Stimulated activated CD8-positive, alpha-beta memory T cell treated with anti-CD3 and anti-CD28 coated beads, Interleukin-15, amount 100 ng/mL, for 4 hours (primary cell): ENCODE results near the gene TMEM201.
"Not testable (repeated sequence)": the region's sequence is repeated elsewhere in the genome, so short reads cannot be mapped to it uniquely, and the experiment has no call there.

Source experiments
- DNase-seq, 2 donors: peaks; one replicate each; pipeline ENCODE4 v3.0.0-alpha.2; 2020; ENCODE audit warnings: low read depth in 2 of 2

The TMEM201 gene

GRCh38 chr1:9621032-9621431 lies 32.3 kb downstream of the TMEM201 start:
- DNase-seq, result no peak

- DNase-seq, result no peak
These were observed 35.4 kb downstream of the TMEM201 start for GRCh38 chr1:9624081-9624480.

- not testable (repeated sequence) for DNase-seq
These were observed 36.3 kb downstream of the TMEM201 start for GRCh38 chr1:9625030-9625429.

- DNase-seq, result no peak
These were observed 37.5 kb downstream of the TMEM201 start for GRCh38 chr1:9626201-9626608.

GRCh38 chr1:9628541-9629444 lies 40.1 kb downstream of the TMEM201 start:
- DNase-seq, result peak; percentile 34 to 50

GRCh38 chr1:9629445-9630201 lies 40.9 kb downstream of the TMEM201 start:
- DNase-seq, result peak; percentile 46 to 52

- DNase-seq, result no peak
These were observed 41.8 kb downstream of the TMEM201 start for GRCh38 chr1:9630331-9631111.

GRCh38 chr1:9631613-9632012 lies 42.9 kb downstream of the TMEM201 start:
- no peak for DNase-seq

GRCh38 chr1:9633493-9633892 lies 44.8 kb downstream of the TMEM201 start:
- DNase-seq, result no peak

- DNase-seq, result no peak
These were observed 45.9 kb downstream of the TMEM201 start for GRCh38 chr1:9634582-9634981.

- no peak for DNase-seq
These were observed 50.5 kb downstream of the TMEM201 start for GRCh38 chr1:9639227-9639626.

GRCh38 chr1:9643351-9644256 lies 54.9 kb downstream of the TMEM201 start:
- no peak for DNase-seq

- no peak for DNase-seq
These were observed 57.3 kb downstream of the TMEM201 start for GRCh38 chr1:9646037-9646436.

- DNase-seq, result no peak
These were observed 59.5 kb downstream of the TMEM201 start for GRCh38 chr1:9648171-9648570.

- DNase-seq, result no peak
These were observed 61.1 kb downstream of the TMEM201 start for GRCh38 chr1:9649769-9650168.

- no peak for DNase-seq
These were observed 62.5 kb downstream of the TMEM201 start for GRCh38 chr1:9651220-9651564.

- no peak for DNase-seq
These were observed 63.1 kb downstream of the TMEM201 start, which contains the start of gene PIK3CD for GRCh38 chr1:9651565-9652378. Gene PIK3CD (plus strand): TSS chr1:9651731. CDS start chr1:9710456, 58,725 bp downstream.

GRCh38 chr1:9652379-9653209 lies 63.9 kb downstream of the TMEM201 start:
- DNase-seq, result peak in 1 of 2 donors; percentile 50

GRCh38 chr1:9653210-9653490 lies 64.4 kb downstream of the TMEM201 start:
- DNase-seq, result no peak
